Eye (tissue), 1 donor: ENCODE results near the gene EEF2.
A peak's percentile ranks its signal among the peaks of the same experiment; 100 is the strongest.

Experiments used
- DNase-seq: peaks from one replicate; pipeline ENCODE4 v3.0.0-alpha.2; 2015

The EEF2 gene

DNA sequence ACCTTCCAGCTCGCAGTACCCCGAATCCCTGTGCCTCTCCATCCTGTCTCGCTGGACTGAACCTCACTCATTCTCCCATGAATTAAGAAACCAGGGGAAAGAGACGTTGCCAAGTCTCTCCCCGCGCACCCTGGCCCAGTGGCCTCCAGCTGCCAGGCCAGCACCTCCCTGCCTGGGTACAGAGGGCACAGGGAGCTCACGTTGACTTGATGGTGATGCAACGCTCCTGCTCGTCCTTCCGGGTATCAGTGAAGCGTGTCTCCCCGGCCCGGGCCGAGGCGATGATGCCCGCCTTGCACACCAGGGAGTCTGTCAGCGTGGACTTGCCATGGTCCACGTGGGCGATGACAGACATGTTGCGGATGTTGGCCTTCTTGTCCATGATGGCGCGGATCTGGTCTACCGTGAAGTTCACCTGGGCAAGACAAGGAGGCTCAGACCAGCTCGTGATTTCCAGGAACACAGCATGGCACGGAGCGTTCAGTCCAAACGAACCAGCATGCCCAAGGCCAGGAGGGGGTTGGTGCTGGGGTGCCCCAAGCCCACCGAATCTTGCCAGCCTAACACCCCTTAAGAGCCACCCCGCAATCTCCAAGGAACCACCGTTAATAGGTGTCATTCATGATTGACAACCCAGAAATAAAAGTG is 1.2 kb downstream of the EEF2 start:
- DNase-seq = no peak

DNA sequence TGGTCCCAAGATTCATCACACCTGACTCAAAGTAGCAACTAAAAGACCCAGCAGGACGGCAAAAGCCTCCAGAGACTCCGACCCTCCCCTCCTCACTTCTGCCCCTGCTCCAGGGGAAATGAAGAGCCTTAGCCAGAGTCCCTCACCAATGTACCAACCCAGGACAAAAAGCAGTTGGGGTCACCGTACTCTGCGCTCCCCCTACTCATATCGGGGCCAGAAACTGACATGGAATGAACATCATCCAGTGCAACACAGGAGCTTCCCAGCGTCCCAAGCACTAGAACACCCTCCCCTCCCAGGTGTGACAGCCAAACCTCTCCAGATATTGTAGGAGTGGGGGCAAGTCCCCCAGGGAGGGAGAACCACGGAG is 1.7 kb downstream of the EEF2 start:
- no peak for DNase-seq

DNA sequence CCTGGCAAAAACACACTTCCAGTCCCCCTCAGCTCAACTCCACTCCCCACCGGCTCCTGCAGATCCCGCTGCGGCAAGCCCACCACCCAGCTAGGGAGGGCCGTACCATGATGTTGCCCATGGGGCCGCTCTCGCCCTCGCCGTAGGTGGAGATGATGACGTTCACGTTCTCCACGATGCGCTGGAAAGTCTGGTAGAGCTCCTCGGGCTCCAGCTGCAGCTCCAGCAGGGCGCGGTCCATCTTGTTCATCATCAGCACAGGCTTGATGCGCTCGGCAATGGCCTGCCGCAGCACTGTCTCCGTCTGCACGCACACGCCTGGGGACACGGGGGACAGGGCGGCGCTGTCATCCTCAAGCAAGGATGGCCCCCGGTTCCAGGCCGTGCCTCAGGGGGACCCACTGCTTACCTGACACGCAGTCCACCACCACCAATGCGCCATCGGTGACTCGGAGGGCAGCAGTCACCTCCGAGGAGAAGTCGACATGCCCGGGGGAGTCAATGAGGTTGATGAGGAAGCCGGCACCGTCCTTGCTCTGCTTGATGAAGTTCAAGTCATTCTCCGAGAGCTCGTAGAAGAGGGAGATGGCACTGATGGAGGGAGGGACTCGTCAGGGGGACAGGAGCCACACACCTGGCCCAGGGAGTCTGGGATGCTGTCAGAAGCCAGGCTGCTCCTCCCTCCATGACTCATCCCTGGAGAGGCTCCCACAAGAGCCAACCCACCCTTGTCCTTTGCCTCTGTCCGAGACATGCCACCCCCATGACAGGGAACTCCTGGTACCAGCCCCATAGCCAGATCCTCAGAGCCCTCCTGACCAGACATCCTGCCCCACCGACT is 2.3 kb downstream of the EEF2 start:
- DNase-seq = no peak

DNA sequence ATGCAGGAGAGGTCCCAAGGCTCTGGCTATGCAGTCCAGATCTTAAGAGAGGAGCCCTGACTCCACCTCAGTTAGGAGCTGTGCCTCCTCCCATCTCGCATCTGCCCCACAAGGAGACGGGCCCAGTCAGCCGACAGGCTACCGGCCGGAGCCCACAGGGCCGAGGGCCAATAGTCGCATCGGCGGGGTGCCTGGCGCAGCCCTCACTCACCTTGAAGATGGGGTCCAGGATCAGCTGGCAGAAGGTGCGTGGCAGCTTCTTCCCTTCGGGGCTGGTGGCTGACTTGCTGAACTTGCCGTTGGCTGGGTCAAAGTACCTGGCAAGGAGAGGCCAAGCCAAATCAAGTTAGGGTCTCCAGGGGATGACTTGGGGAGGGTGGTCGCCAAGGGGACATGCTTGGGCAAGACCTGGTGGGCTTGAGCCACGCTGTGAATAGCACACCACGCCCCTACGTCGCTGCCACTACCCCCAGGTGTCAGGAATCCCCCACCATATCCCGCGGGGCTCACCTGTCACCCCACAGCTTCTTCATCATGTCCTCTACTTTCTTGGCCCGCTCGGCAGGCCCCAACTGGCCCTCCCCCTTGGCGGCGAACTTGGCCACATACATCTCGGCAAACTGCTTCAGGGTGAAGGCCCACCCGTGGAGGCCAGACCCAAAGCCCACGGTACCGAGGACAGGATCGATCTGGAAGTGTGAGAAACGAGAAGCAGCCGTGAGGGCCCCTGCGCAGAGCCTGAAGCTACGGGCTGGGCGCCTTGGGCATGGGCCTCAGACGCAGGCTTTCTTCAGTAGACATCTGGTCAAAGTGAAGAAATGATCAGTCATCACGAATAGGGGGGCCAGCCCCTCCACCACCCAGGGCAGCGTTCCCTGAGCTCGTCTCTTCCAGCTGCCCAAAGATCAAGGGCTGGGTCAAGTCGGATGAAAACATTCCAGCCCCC is 3.3 kb downstream of the EEF2 start:
- DNase-seq = no peak

DNA sequence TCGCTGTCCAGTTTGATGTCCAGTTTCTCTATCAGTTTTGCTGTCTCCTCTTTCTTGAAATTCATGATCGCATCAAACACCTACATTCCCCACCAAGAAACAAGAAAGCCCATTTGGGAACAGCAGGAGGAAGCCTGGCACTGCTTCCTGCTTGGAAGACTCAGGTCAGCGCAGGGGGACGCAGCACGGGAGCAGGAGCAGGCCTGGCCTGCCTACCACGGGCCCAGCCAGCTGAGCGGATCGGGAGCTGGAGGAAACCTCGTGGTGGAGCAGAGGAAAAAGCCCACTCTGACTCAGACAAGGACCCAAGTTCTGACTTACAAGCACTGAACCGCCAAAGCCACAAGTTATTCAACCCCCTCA is 3.9 kb downstream of the EEF2 start:
- DNase-seq = no peak

DNA sequence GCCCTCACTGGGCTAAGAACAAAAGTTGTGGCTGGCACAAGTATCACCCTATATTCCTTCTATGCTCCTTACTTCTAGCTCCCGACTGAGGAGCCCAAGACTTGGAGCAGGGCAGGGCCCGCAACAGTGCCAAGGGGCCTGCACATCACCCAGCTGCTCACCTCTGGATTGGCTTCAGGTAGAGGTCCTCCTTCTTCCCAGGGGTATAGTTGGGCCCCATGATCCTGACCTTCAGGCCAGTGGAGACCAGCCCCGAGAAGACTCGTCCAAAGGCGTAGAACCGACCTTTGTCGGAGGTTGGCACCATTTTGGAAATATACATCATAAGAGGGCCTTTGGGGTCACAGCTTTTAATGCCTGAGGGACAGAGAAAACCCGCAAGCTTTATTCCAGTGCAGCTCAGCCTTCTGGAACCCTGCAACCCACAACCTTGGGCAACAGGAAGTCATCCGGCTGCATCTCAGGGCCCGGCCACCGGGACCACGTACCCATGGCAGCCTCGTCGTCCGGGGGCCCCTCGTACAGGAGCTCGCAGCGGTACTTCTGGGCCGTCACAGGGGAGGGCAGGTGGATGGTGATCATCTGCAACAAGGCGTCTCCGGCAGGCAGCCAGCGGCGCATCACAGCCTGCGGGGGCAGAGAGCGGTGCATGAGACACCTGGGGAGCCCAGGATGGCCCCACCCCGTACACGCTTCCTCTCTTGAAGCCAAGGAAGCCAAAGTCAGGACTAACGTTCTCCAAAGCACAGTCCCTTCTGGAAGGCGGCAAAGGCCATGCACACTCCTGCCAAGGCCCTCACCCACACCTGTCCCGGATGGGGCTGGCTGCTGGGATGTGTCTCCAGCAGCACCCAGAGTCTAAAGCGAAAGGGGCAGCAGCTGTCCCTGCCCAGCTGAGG is 4.7 kb downstream of the EEF2 start:
- no peak for DNase-seq

DNA sequence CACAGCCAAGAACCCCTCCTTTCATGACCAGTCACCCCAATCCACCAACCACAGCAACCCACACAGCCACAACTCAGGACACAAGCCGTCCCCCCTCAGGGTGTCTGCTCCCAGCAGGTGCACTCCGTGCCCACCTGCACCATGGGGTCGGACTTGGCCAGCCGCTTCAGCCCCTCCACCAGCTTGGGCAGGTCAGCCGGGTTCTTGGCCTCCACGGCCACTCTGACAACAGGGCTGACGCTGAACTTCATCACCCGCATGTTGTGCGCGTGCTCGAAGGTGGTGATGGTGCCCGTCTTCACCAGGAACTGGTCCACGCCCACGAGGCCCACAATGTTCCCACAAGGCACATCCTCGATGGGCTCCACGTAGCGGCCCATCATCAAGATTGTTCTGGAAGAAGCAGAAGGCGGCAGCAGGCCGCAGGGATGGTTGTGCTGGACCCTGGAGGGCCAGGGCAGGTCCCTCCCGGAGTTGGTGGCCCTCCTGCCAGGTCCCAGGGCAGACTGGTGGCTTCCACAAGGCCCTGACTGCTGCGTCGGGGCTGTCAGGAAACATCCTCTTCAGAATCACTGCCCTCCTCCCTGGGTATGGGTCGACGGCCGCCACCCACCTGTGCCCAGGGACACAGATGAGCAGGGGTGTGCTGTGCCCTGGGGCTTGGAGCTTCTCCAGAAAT is 5.5 kb downstream of the EEF2 start:
- DNase-seq = no peak

DNA sequence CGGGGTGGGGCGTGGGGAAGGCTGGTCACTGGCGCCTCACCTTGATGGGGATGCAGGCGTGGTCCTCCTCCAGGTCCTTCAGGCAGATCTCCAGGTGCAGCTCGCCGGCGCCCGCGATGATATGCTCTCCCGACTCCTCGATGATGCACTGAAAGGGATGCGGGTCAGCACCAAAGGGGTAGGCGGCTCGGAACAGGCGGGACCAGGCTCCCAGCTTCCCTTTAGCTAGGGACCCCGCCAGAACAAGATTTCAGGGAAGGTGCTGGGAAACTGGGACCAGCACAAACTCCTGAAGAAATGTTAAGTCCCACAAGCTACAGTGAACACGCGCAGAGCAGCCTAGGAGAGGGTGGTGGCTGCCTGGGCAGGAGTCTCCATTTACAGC is 6.0 kb downstream of the EEF2 start:
- no peak for DNase-seq

DNA sequence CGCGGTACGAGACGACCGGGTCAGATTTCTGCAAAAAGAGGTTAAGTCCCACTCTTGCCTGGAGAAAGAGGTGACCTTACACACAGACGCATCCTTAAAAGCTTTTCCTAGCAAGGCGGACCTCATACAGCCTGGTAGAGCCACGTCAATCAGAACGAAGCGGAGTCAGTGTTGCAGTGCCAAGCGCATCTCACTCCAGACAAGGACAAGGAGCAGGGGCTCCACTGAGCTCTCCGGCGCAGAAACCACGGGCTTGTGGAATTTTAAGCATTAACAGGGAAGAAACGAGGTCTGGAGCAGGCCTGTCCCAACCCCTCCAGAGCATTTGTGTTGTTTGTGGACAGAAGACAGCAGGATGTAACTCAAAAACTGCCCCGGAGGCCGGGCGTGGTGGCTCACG is 7.1 kb downstream of the EEF2 start:
- no peak for DNase-seq

DNA sequence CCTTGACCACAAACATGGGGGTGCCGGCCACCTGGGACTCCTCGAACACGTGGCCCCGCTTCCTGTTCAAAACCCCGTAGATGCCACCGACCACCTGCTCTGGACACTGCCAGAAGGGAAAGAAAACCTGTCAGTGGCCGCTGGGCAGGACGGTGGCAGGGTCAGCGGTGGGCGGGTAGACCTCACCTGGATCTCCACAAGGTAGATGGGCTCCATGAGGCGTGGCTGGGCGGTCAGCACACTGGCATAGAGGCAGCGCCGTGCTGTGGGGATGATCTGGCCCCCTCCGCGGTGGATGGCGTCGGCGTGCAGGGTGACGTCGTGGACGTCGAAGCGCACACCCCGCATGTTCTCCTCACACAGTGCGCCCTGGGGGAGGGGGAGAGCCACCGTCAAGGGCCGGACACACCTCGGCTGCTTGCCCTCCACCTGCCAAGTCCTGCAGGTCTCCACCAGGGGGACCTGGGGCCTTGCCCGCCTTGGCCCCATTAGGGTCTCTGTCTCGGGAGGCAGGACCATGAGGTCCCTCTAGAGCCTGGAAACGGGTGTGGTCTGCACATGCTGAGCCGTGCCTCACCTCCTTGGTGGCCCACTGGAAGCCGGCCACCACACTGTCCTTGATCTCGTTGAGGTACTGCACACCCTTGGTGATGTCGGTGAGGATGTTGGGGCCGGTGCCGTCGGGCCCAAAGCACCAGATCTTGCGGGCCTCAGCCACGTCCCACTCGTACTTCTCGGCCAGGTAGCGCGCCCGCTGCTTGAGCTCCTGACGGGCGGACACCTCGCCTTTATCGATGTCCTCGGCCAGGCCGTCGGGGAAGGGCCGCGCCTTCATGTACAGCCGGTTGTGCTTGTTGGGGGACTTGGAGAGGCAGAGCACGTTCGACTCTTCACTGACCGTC is 7.8 kb downstream of the EEF2 start:
- DNase-seq = no peak

DNA sequence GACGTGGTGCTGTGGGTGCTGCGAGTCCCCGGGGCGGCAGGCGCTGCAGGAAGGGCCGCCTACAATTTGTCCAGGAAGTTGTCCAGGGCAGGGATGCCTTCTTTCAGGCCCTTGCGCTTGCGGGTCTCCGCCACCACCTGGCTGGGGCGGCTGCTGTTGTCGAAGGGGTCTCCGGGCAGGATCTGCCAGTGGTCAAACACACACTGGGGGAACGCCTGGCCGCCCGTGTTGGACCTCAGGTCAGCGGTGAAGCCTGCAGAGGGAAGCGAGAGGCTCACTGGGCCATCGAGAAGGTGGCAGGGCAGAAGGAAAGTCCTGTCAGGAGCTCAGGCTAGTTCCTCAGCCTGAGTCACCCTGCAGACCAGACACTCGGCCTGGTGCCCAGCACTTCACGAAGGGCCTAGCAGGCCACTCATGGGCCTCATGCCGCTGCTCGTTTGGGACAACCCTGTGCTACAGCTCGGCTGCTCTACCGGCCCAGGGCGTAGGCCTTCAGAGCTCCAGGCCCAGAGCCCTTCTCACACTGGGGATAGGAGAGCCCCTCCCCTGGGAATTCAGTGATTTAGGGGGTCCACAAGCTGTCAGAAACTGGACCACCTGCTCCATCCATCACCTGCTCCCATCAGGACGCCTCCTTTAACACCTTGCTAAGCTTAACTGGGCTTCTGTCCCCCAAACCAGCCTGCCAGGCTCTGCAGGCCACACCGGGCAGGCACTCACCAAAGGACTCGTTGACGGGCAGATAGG is 8.6 kb downstream of the EEF2 start:
- DNase-seq = no peak

DNA sequence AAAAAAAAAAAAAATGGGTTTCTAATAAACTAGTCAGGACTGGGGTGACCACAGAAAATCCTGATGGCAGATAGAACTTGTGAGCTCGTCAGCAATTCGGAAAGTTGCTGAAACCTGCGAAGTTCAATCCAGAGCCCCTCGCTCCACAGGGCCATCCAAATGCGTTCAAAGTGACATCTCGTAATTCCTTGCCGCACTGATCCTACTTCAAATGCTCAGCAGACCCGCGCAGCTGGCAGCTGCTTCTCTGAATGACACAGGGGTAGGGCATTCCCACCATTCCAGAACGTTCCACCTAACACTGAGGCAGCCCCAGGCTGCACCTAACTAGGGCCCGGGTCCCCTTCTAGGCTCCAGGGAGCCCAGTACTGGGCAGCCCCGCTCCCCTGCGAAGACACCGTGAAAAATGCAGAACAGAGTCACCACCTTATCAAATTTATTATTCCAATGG is 9.6 kb downstream of the EEF2 start:
- no peak for DNase-seq

DNA sequence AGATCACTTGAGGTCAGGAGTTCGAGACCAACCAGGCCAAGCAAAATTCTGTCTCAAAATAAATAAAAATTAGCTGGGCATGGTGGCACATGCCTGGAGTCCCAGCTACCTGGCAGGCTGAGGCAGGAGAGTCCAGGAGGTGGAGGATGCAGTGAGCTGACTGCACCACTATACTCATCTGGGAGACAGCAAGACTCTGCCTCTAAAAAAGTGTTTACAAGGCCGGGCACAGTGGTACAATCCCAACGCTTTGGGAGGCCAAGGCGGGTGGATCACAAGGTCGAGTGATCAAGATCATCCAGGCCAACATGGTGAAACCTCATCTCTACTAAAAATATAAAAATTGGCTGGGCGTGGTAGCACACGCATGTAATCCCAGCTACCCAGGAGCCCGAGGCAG is 10.1 kb downstream of the EEF2 start:
- no peak for DNase-seq

DNA sequence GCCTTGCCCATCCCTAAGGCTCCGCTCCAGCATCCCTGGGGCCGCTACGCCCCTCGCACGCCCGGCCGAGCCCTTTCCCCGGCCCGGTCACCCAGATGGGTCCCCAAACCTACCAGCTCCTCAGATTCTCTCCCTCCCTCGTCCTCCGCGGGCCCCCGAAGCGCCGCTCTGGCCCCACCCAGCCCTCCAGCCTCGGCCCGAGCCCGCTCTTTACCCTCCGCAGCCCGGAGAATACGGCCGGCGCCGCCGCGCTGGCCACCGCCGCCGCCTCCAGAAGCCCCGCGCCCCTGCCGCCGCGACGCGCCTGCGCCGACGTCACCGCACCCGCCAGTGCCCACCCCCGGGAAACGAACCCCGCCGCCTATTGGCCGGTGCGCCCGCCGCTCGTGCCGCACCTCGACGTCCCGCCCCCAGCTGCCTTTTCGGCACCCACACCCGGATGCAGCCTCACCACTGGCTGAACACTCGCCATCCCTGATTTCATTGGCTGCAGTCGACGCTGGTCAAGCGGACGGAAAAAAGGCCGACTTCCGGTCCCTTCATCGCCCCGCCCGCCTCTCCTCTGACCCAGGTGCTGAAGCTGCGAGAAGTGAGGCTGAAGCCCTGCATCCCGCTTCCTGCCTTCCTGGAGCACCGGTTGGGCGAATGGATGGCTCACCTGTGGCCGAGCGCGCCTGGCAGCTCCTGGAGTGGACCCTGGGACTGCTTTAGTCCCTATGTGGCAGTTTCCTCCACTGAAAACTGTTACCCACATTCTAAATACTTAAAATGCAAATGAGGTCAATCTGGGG is 14.3 kb downstream of the EEF2 start, which contains the start of gene DAPK3:
TSS of gene DAPK3 (minus strand) at position 292 of the 791 bp plus-strand sequence. CDS start 1,364 bp downstream, outside the sequence.
- DNase-seq = peak; percentile 99

DNA sequence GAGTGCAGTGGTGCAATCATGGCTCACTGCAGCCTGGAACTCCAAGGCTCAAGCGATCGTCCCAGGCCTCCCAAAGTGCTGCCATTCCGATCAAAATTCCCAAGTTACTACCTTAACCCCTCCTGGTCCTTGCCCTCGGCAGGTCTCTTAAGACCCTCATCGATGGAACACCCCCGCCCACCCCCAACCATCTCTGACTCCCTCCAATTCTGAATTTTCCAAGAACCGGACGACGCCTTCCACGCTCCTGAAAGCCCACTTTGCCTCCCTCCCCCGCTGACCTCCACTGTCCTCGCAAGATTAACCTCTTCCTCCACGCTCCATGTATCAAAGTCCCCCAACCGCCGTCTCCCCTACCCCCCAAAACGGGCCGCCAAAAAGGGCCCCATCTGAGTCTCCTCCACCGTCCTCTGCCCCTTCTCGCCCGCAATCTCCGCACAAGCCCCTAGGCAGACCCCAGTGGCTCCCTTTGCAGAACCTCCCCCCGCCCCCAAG is 14.9 kb downstream of the EEF2 start:
- DNase-seq = peak; percentile 40

DNA sequence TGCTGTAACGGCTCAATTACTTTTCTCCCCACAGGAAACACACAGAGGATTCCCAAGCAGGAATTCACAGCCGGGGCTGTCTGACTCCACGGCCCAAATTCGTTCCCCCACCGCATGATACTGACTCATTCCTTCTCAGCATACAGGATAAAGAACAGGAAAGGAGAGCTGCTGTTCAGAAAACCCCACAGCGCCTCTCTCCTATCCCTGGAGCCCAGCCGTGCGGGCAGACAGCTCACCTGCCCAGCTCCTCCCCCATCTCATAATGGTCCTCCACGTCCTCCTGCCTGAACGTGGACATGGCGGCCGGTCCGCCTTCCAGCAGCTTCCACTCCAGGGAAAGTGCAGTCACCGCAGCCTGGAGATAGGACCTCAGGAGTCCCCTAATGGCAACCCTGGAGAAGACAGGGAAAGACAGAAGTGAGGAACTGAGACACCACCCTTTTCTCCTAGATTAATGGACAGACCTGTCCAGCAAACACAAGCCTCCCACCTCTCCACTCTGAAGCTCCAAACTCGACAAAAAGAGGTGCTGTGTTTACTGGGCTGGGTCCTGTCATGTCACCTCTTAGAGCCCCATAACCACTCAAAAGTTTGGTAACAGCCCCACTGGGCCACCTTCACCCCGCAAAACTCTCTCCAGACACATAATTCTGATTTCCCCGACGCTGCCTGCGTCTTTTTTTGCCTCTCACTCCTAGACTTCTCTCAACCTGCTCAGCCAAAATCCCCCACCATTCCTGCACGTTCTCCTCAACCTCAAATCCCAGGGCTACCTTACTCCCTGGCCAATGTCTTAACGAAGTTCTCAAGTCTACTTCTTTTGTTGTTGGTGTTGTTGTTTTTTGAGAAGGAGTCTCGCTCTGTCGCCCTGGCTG is 15.6 kb downstream of the EEF2 start:
- DNase-seq = peak; percentile 42

DNA sequence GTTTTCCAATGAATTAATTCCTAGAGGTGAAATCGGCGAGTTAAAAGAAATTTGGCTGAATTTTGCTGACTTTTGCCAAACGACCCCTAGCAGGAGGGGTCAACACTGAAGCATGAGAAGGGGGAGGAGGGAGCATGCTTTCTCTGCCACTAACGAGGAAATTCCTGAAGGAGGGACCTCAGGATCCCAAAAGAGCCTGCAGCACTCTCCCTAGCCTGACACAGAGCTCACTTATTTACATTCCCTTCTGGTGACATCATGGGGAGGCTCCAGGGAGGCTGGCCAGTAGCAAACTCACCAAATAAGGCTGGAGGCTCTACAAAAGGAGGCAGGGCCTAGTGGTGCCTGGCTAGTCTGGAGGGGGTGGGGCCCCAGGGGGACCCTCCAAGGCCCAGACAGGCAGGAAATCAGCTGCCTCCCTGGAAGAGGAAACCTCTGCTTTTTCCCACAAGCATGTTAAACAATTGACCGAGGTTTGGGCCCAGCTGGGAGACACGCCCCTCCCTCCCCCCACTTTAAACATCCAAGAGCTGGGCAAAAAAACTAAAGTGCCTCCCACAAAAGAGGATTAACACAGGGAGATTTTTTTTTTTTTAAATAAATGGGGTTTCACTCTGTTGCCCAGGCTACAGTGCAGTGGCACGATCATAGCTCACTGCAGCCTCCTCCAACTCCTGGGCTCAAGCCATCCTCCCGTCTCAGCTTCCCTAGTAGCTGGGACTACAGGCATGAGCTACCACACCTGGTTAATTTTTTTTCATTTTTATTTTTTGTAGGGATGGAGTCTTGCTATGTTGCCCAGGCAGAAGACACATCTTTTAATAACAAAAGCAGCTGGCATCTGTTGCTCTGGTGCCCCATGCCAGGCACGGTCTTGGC is 16.5 kb downstream of the EEF2 start:
- DNase-seq = peak; percentile 95
